ENCODE data around the gene SPSB1.

Gene SPSB1

GRCh38 chr1:9314711-9315379 is 22.2 kb downstream of the SPSB1 start:
- H3K4me3 ChIP-seq (replicated peaks; ENCODE audit: insufficient read depth, low read length): no peak overlapping the region
- TF ChIP-seq REST (IDR thresholded peaks at IDR 0.05; ENCODE audit: insufficient replicate concordance, low read depth) (no peak), SPI1 (IDR thresholded peaks at IDR 0.05; ENCODE audit: borderline replicate concordance, low read depth) (no peak), GABPA (IDR thresholded peaks at IDR 0.05; ENCODE audit: low read depth) (no peak), POLR2AphosphoS5 (IDR thresholded peaks at IDR 0.05; ENCODE audit: low read depth) (no peak), CTCF (IDR thresholded peaks at IDR 0.05; ENCODE audit: insufficient read depth, low read length) (no peak)
- peaks cover 7% of the 10 kb centered on the region for H3K27me3 ChIP-seq (ENCODE audit: insufficient read depth, poor library complexity, severe bottlenecking)
- no peak overlapping the region for H3K27ac ChIP-seq (replicated peaks)
- no peak for DNase-seq (ENCODE audit: low read depth in 1 of 2, low spot score in 1 of 2)

GRCh38 chr1:9315411-9316079 is 22.9 kb downstream of the SPSB1 start:
- peaks cover 8% of the 10 kb centered on the region for H3K27me3 ChIP-seq (ENCODE audit: insufficient read depth, poor library complexity, severe bottlenecking)
- DNase-seq (ENCODE audit: low read depth in 1 of 2, low spot score in 1 of 2): no peak
- no peak for TF ChIP-seq SPI1 (IDR thresholded peaks at IDR 0.05; ENCODE audit: borderline replicate concordance, low read depth)
- no peak for TF ChIP-seq POLR2AphosphoS5 (IDR thresholded peaks at IDR 0.05; ENCODE audit: low read depth)
- TF ChIP-seq REST (IDR thresholded peaks at IDR 0.05; ENCODE audit: insufficient replicate concordance, low read depth): no peak
- TF ChIP-seq GABPA (IDR thresholded peaks at IDR 0.05; ENCODE audit: low read depth): no peak
- no peak for TF ChIP-seq CTCF (IDR thresholded peaks at IDR 0.05; ENCODE audit: insufficient read depth, low read length)
- H3K27ac ChIP-seq (replicated peaks): no peak overlapping the region
- no peak overlapping the region for H3K4me3 ChIP-seq (replicated peaks; ENCODE audit: insufficient read depth, low read length)

- no peak for DNase-seq (ENCODE audit: low read depth in 1 of 2, low spot score in 1 of 2)
- TF ChIP-seq REST (IDR thresholded peaks at IDR 0.05; ENCODE audit: insufficient replicate concordance, low read depth): no peak
- TF ChIP-seq GABPA (IDR thresholded peaks at IDR 0.05; ENCODE audit: low read depth): no peak
- no peak for TF ChIP-seq SPI1 (IDR thresholded peaks at IDR 0.05; ENCODE audit: borderline replicate concordance, low read depth)
- no peak for TF ChIP-seq CTCF (IDR thresholded peaks at IDR 0.05; ENCODE audit: insufficient read depth, low read length)
- TF ChIP-seq POLR2AphosphoS5 (IDR thresholded peaks at IDR 0.05; ENCODE audit: low read depth): no peak
- H3K27me3 ChIP-seq (ENCODE audit: insufficient read depth, poor library complexity, severe bottlenecking): peaks cover 13% of the 10 kb centered on the region
- no peak overlapping the region for H3K4me3 ChIP-seq (replicated peaks; ENCODE audit: insufficient read depth, low read length)
- no peak overlapping the region for H3K27ac ChIP-seq (replicated peaks)
Observed at GRCh38 chr1:9316080-9316444, 23.4 kb downstream of the SPSB1 start.

Measured in HL-60 (cell line).